GM12864 (cell line): ENCODE measurements around the gene ESR2.

Experiments
- DNase-seq: peaks from one replicate; pipeline ENCODE4 v3.0.0-alpha.2; 2011; ENCODE audit warnings: low read depth
- H3K4me3 ChIP-seq: 2 replicates; pipeline ENCODE4 v1.5.1; 2011; ENCODE audit warnings: mild to moderate bottlenecking, low read depth, low read length, control low read depth
- CTCF ChIP-seq: IDR thresholded peaks from 2 replicates; pipeline ENCODE4 v1.5.1; 2011; ENCODE audit warnings: low read depth, mild to moderate bottlenecking, moderate library complexity, low read length, control low read depth, inconsistent platforms; ENCODE audit errors: missing control alignments

ESR2 gene

GRCh38 chr14:64265222-64265621 lies 28.9 kb downstream of the ESR2 start:
- DNase-seq = no peak
- H3K4me3 ChIP-seq = no peak overlapping the region
- no peak for TF ChIP-seq CTCF

- no peak for DNase-seq
- no peak overlapping the region for H3K4me3 ChIP-seq
- TF ChIP-seq CTCF = no peak
Observed at GRCh38 chr14:64260418-64260817, 33.8 kb downstream of the ESR2 start.

GRCh38 chr14:64255756-64256155 lies 38.4 kb downstream of the ESR2 start:
- no peak overlapping the region for H3K4me3 ChIP-seq
- no peak for TF ChIP-seq CTCF
- DNase-seq = no peak

GRCh38 chr14:64253672-64254071 lies 40.5 kb downstream of the ESR2 start:
- DNase-seq = no peak
- no peak overlapping the region for H3K4me3 ChIP-seq
- no peak for TF ChIP-seq CTCF

- no peak overlapping the region for H3K4me3 ChIP-seq
- no peak for DNase-seq
- TF ChIP-seq CTCF = no peak
Observed at GRCh38 chr14:64249363-64249762, 44.8 kb downstream of the ESR2 start.

- DNase-seq = no peak
- H3K4me3 ChIP-seq = no peak overlapping the region
- no peak for TF ChIP-seq CTCF
Observed at GRCh38 chr14:64248689-64249088, 45.5 kb downstream of the ESR2 start.

- no peak for TF ChIP-seq CTCF
- DNase-seq = no peak
- H3K4me3 ChIP-seq = no peak overlapping the region
Observed at GRCh38 chr14:64247195-64247594, 47.0 kb downstream of the ESR2 start.
